Upper lobe of left lung (tissue), 6 donors: ENCODE data around the gene GSG1L. TPM values are rescaled to one million over a fixed set of nuclear protein-coding genes. Genes with fewer than 3 reads are reported as not detected.

ENCODE experiments used
- ATAC-seq, 2 donors: fragments of 200-7000 bp; cut with Tn5 transposase; one replicate each; pipeline ENCODE4 v1.9.1; 2022; ENCODE audit warnings: mild to moderate bottlenecking in 2 of 2, moderate library complexity in 2 of 2; ENCODE audit not compliant: low FRiP score in 2 of 2
- DNase-seq, 2 donors: peaks; one replicate each; pipeline ENCODE4 v3.0.0-alpha.2; 2019 to 2020
- H3K27ac ChIP-seq, 4 donors: fragments of 200-600 bp; sonication (generic); one replicate each; pipeline ENCODE4 v1.5.1; 2016 to 2019
- H3K27me3 ChIP-seq, 4 donors: fragments of 200-600 bp; sonication (generic); one replicate each; pipeline ENCODE4 v1.5.1; 2017 to 2019
- H3K36me3 ChIP-seq, 4 donors: fragments of 200-600 bp; sonication (generic); one replicate each; pipeline ENCODE4 v1.5.1; 2016 to 2019
- H3K4me1 ChIP-seq, 4 donors: fragments of 200-600 bp; sonication (generic); one replicate each; pipeline ENCODE4 v1.5.1; 2018 to 2019
- H3K4me3 ChIP-seq, 4 donors: fragments of 200-600 bp; sonication (generic); one replicate each; pipeline ENCODE4 v1.5.1; 2017 to 2019; ENCODE audit warnings: mild to moderate bottlenecking in 2 of 4, moderate library complexity in 1 of 4
- H3K9me3 ChIP-seq, 4 donors: fragments of 200-600 bp; sonication (generic); one replicate each; pipeline ENCODE4 v1.5.1; 2018 to 2019
- EP300 ChIP-seq, 4 donors: sonication (generic); formaldehyde crosslinking; IDR thresholded peaks; one replicate each; pipeline ENCODE4 v1.5.1; 2017; ENCODE audit warnings: antibody characterized with exemption in 4 of 4, control low read depth in 2 of 4
- POLR2A ChIP-seq, 4 donors: fragments of 450-650 bp; IDR thresholded peaks; one replicate each; pipeline ENCODE4 v1.5.1; 2016 to 2017; ENCODE audit warnings: antibody characterized with exemption in 4 of 4, mild to moderate bottlenecking in 2 of 4
- POLR2AphosphoS5 ChIP-seq, 2 donors: sonication (generic); formaldehyde crosslinking; IDR thresholded peaks; one replicate each; pipeline ENCODE4 v1.5.1; 2017; ENCODE audit warnings: antibody characterized with exemption in 2 of 2
- WGBS, 2 donors: methylation state at CpG; one replicate each; pipeline ENCODE4 v1.1.5; 2017 to 2018; 5-methylcytosine and 5-hydroxymethylcytosine counted together
- total RNA-seq, 6 donors: library from RNA; depleted of rRNA in 4 of 6; stranded (reverse); fragments of >200 nt in 4 of 6; gene quantifications; one replicate each; pipeline versions ENCODE4 v1.1.0 to v1.2.1, GENCODE V29; 2016 to 2021
- TF ChIP-seq, protein P1 (sequence below), 6 experiments: fragments of 450-650 bp in 4 of 6; fragments of 200-600 bp in 2 of 6; sonication (generic) in 2 of 6; IDR thresholded peaks; one replicate each; pipeline ENCODE4 v1.5.1; 2016 to 2019; ENCODE audit warnings: antibody characterized with exemption in 6 of 6
- donor health status: DM: no; HTN: no; CAD: no; lungs with moderate emphysema.
- donor health status: DM: no; HTN: yes; CAD: no; lungs with severe emphysema.

GSG1L gene
- total RNA-seq, 6 donors from 2014 or later = 2.2 TPM; not detected in 5

DNA sequence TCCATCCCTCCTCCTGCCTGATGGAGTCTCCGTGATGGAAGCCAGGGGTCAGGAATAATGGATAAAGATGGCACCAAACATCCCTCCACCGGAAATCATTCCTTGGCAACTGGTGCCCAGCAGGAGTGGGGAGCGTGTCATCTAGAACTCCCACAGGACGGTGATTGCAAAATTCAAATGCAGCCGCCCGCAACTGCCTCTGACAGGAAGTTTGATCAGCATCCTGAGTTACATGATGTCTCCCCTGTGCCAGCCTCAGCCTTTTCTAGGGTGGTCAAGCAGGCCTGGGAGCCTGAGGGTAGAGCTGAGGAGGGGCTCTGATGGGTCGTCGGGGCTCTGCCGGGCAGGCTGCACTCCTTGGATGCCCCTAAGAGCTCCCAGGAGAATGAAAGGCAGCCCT is 52.8 kb downstream of the GSG1L start:
- ATAC-seq = no peak
- no peaks in the 10 kb centered on the region for H3K9me3 ChIP-seq
- no peaks in the 10 kb centered on the region for H3K27me3 ChIP-seq
- 43 to 51% methylated on average over 5 to 9 of the region's 9 CpGs for WGBS, 2 donors
- no peak overlapping the region for H3K4me3 ChIP-seq
- H3K27ac ChIP-seq = no peak overlapping the region
- no peaks in the 10 kb centered on the region for H3K36me3 ChIP-seq
- H3K4me1 ChIP-seq = no peaks in the 10 kb centered on the region
- DNase-seq = peak in 1 of 2 donors; percentile 30
- no peak for TF ChIP-seq POLR2AphosphoS5 (IDR thresholded peaks at IDR 0.05)
- TF ChIP-seq, protein P1, sequence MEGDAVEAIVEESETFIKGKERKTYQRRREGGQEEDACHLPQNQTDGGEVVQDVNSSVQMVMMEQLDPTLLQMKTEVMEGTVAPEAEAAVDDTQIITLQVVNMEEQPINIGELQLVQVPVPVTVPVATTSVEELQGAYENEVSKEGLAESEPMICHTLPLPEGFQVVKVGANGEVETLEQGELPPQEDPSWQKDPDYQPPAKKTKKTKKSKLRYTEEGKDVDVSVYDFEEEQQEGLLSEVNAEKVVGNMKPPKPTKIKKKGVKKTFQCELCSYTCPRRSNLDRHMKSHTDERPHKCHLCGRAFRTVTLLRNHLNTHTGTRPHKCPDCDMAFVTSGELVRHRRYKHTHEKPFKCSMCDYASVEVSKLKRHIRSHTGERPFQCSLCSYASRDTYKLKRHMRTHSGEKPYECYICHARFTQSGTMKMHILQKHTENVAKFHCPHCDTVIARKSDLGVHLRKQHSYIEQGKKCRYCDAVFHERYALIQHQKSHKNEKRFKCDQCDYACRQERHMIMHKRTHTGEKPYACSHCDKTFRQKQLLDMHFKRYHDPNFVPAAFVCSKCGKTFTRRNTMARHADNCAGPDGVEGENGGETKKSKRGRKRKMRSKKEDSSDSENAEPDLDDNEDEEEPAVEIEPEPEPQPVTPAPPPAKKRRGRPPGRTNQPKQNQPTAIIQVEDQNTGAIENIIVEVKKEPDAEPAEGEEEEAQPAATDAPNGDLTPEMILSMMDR (IDR thresholded peaks at IDR 0.05) = no peak
- TF ChIP-seq EP300 (IDR thresholded peaks at IDR 0.05) = no peak
- TF ChIP-seq POLR2A (IDR thresholded peaks at IDR 0.05) = no peak

DNA sequence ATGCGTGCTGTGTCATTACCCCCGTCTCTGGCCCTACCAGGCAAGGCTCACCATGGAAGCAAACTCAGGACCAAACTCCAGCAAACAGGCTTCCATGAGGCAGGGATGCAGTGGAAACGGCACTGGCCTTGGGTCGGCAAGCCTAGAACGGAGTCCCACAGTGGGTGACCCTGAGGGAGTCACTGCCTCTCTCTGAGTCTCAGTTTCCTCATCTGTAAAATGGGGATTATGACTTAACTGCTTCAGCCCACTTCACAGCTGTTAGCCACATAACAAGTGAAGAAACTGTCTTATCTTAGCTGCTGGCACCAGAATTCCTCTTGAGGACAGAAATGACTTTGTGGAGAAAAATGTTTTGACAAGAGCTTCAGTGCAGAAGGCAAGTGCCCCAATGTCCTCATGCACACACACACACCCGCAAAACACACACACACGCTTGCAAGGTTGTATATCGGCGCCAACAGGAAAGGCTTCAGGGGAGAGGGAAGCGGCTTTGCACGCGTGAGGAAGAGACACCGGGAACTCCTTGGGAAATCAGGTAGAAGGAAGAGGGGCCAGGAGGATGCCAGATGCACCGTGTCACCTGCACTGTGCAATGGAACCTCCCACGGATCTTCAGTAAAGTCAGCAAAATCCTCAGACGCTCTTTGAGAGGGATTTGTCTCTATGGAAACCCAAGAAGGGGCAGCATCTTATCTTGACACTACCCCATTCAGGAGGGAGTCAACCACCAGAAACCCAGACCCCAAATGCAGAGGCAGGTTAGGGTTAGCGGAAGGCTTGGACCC is 53.7 kb downstream of the GSG1L start:
- ATAC-seq = no peak
- WGBS, 2 donors = 71 to 73% methylated on average over 17 of the region's 17 CpGs
- Histone ChIP-seq H3K9me3 (no peaks in the 10 kb centered on the region), H3K27ac (no peak overlapping the region), H3K4me3 (no peak overlapping the region), H3K4me1 (no peaks in the 10 kb centered on the region), H3K36me3 (no peaks in the 10 kb centered on the region), H3K27me3 (no peaks in the 10 kb centered on the region)
- no peak for TF ChIP-seq EP300 (IDR thresholded peaks at IDR 0.05)
- TF ChIP-seq POLR2AphosphoS5 (IDR thresholded peaks at IDR 0.05) = no peak
- TF ChIP-seq POLR2A (IDR thresholded peaks at IDR 0.05) = no peak
- TF ChIP-seq, protein P1 (IDR thresholded peaks at IDR 0.05) = no peak
- DNase-seq = no peak

DNA sequence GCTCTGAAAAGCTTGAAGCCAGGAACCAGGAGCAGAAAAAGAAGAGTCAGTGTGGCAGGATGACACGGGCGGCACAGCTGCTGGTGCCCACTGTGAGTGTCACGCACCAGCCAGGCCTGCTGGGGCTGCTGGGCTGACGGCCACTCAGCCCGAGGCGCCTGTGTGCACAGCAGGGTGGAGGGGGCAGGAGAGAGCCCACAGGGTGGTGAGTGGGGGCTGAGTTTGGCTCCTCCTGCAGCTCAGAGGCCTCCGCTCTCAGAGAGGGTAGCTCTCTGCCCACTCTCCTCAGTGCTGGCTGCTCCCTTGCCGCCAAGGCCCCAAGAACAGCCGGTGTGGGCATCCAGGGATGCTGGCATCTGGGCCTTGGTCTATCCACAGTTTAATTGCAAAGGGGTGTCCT is 59.6 kb downstream of the GSG1L start:
- ATAC-seq = peak in 1 of 2 donors; percentile 22
- no peaks in the 10 kb centered on the region for H3K4me1 ChIP-seq
- no peak overlapping the region for H3K4me3 ChIP-seq
- H3K27ac ChIP-seq = no peak overlapping the region
- DNase-seq = peak in 1 of 2 donors; percentile 52
- 65 to 75% methylated on average over 6 to 9 of the region's 9 CpGs for whole genome bisulfite sequencing, 2 donors
- TF ChIP-seq, protein P1 (IDR thresholded peaks at IDR 0.05) = no peak
- TF ChIP-seq POLR2AphosphoS5 (IDR thresholded peaks at IDR 0.05) (no peak), EP300 (IDR thresholded peaks at IDR 0.05) (no peak), POLR2A (IDR thresholded peaks at IDR 0.05) (no peak)
- H3K36me3 ChIP-seq = no peaks in the 10 kb centered on the region
- H3K9me3 ChIP-seq = no peaks in the 10 kb centered on the region
- no peaks in the 10 kb centered on the region for H3K27me3 ChIP-seq

DNA sequence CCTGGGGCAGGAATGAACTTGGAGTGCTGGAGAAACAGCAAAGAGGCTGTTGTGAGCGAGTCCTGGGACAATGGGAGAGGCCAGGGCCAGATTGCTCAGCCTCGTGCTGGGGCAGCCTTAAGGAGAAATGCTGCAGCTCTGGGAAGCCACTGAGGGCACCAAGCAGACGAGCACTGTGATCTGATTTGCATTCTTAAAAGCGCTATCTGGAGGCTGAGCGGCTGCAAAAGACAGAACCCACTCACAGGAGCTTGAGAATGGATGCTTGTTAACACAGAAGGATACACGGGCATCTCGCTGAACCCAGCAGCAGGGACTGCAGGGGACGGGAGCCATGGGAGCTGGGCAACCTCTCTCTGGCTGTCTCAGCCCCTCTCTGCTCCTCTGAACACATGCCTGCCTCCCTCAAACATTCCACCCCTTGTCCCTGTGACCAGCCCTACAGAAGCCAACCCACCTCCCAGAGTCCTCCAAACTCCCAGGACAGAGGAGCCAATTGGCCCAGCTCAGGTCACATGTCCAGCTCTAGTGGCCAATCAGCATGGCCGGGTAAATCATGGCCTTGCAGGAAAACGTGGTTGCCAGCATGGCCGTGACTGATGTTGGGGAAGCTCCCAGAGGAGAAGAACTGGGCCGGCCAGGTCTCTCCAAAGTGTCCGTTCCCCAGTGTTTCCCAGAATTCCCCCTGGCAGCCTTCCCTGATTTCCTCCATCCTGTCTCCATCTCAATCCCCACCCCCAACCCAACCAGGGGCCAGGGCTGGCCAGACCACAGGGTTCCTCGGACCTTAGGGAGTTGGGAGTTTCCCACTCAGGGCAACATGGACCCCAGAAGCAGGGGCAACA is 60.3 kb downstream of the GSG1L start:
- no peaks in the 10 kb centered on the region for H3K9me3 ChIP-seq
- no peak for DNase-seq

More for the DNA sequence above, 60.3 kb downstream of the GSG1L start:
- no peak overlapping the region for H3K27ac ChIP-seq
- 74 to 75% methylated on average over 7 to 14 of the region's 14 CpGs for WGBS, 2 donors
- no peaks in the 10 kb centered on the region for H3K27me3 ChIP-seq
- TF ChIP-seq, protein P1 (IDR thresholded peaks at IDR 0.05) = no peak
- TF ChIP-seq EP300 (IDR thresholded peaks at IDR 0.05) = no peak
- TF ChIP-seq POLR2A (IDR thresholded peaks at IDR 0.05) = no peak
- TF ChIP-seq POLR2AphosphoS5 (IDR thresholded peaks at IDR 0.05) = no peak
- H3K4me3 ChIP-seq = no peak overlapping the region
- H3K4me1 ChIP-seq = no peaks in the 10 kb centered on the region
- no peaks in the 10 kb centered on the region for H3K36me3 ChIP-seq
- no peak for ATAC-seq
